Embryonic facial prominence (tissue), 1 donor: Measurements from ENCODE around the gene EBLN2.
"Not testable (repeated sequence)": the region's sequence is repeated elsewhere in the genome, so short reads cannot be mapped to it uniquely, and the experiment has no call there.

Source experiments
- DNase-seq: peaks from one replicate; pipeline ENCODE4 v3.0.0-alpha.2; 2016; ENCODE audit errors: extremely low spot score

Gene EBLN2

GRCh38 chr3:73060302-73060723 lies 1.1 kb upstream of the EBLN2 start:
- DNase-seq: no peak

- DNase-seq: not testable (repeated sequence)
These were observed 4.8 kb downstream of the EBLN2 start for GRCh38 chr3:73066243-73066642.

- no peak for DNase-seq
These were observed 7.0 kb downstream of the EBLN2 start for GRCh38 chr3:73068419-73068818.

- no peak for DNase-seq
These were observed 7.7 kb downstream of the EBLN2 start for GRCh38 chr3:73069187-73069586.

- DNase-seq: no peak
These were observed 8.5 kb downstream of the EBLN2 start for GRCh38 chr3:73069775-73070444.

- no peak for DNase-seq
These were observed 9.5 kb downstream of the EBLN2 start for GRCh38 chr3:73070675-73071575.

GRCh38 chr3:73071952-73072351 lies 10.5 kb downstream of the EBLN2 start:
- no peak for DNase-seq

GRCh38 chr3:73072634-73073033 lies 11.2 kb downstream of the EBLN2 start:
- DNase-seq: no peak

- DNase-seq: no peak
These were observed 11.7 kb downstream of the EBLN2 start for GRCh38 chr3:73073091-73073707.

- DNase-seq: no peak
These were observed 13.3 kb downstream of the EBLN2 start for GRCh38 chr3:73074781-73075180.

GRCh38 chr3:73080216-73080966 lies 18.9 kb downstream of the EBLN2 start:
- DNase-seq: no peak

- DNase-seq: no peak
These were observed 19.7 kb downstream of the EBLN2 start for GRCh38 chr3:73081140-73081539.

GRCh38 chr3:73084170-73084569 lies 22.7 kb downstream of the EBLN2 start:
- DNase-seq: no peak

GRCh38 chr3:73086071-73086494 lies 24.6 kb downstream of the EBLN2 start:
- DNase-seq: no peak

GRCh38 chr3:73094129-73094528 lies 32.7 kb downstream of the EBLN2 start:
- DNase-seq: no peak

GRCh38 chr3:73094951-73095350 lies 33.5 kb downstream of the EBLN2 start:
- DNase-seq: no peak

- DNase-seq: no peak
These were observed 34.7 kb downstream of the EBLN2 start for GRCh38 chr3:73096169-73096568.

- DNase-seq: no peak
These were observed 36.6 kb downstream of the EBLN2 start for GRCh38 chr3:73098026-73098425.

GRCh38 chr3:73098873-73099272 lies 37.4 kb downstream of the EBLN2 start:
- DNase-seq: no peak

- peak; percentile 79 for DNase-seq
These were observed 39.5 kb downstream of the EBLN2 start for GRCh38 chr3:73100741-73101559.

GRCh38 chr3:73101881-73102280 lies 40.4 kb downstream of the EBLN2 start:
- DNase-seq: no peak
